Breast epithelium (tissue), 4 donors: ENCODE measurements around the gene SUMO4. TPM values are rescaled to one million over a fixed set of nuclear protein-coding genes. Genes with fewer than 3 reads are reported as not detected.

Experiments
- DNase-seq, 2 donors: peaks; one replicate each; pipeline ENCODE4 v3.0.0-alpha.2; 2019; ENCODE audit warnings: low spot score in 2 of 2
- H3K27ac ChIP-seq, 2 donors: fragments of 200-600 bp; sonication (generic) in 1 of 2; one replicate each; pipeline ENCODE4 v1.5.1; 2016 to 2019; ENCODE audit warnings: mild to moderate bottlenecking in 1 of 2
- H3K27me3 ChIP-seq, 2 donors: fragments of 200-600 bp; sonication (generic) in 1 of 2; one replicate each; pipeline versions ENCODE4 v1.5.1 to v1.6.0; 2017 to 2019; ENCODE audit warnings: control low read depth in 1 of 2, mild to moderate bottlenecking in 1 of 2
- H3K36me3 ChIP-seq: fragments of 200-600 bp; one replicate; pipeline ENCODE4 v1.5.1; 2019
- H3K4me1 ChIP-seq, 2 donors: fragments of 200-600 bp; sonication (generic); one replicate each; pipeline ENCODE4 v1.5.1; 2016 to 2019; ENCODE audit warnings: control low read depth in 1 of 2
- H3K4me3 ChIP-seq, 3 donors: fragments of 200-600 bp; sonication (generic); 1 replicate in 2 of 3; 2 replicates in 1 of 3; pipeline ENCODE4 v1.5.1; 2016 to 2019; ENCODE audit warnings: mild to moderate bottlenecking in 3 of 3, moderate library complexity in 2 of 3
- H3K9me3 ChIP-seq, 2 donors: fragments of 200-600 bp; sonication (generic) in 1 of 2; one replicate each; pipeline ENCODE4 v1.5.1; 2016 to 2019; ENCODE audit warnings: control low read depth in 1 of 2
- CTCF ChIP-seq, 3 donors: fragments of 450-650 bp; IDR thresholded peaks; one replicate each; pipeline ENCODE4 v1.5.1; 2016 to 2017; ENCODE audit warnings: antibody characterized with exemption in 3 of 3, mild to moderate bottlenecking in 3 of 3, moderate library complexity in 3 of 3
- POLR2A ChIP-seq: fragments of 450-650 bp; IDR thresholded peaks from one replicate; pipeline ENCODE4 v1.6.1; 2016; ENCODE audit warnings: antibody characterized with exemption, mild to moderate bottlenecking, moderate library complexity
- POLR2AphosphoS5 ChIP-seq, 3 donors: sonication (generic); formaldehyde crosslinking; IDR thresholded peaks; one replicate each; pipeline ENCODE4 v1.6.1; 2017; ENCODE audit warnings: antibody characterized with exemption in 3 of 3
- intact Hi-C: fragments of 100-400 bp; cut with DNase I; formaldehyde crosslinking; loops from one replicate; pipeline ENCODE4 v1.15.1; 2023; ENCODE audit warnings: low total_unique reads
- total RNA-seq, 3 donors: library from RNA; depleted of rRNA; stranded (reverse); fragments of >200 nt; gene quantifications; one replicate each; pipeline ENCODE4 v1.1.0, GENCODE V29; 2016

The SUMO4 gene
- total RNA-seq, 3 donors from 2014 or later = 3.0 to 7.8 (median 5.6) TPM

- no peak overlapping the region for H3K27ac ChIP-seq
- intact Hi-C loops = no loop called here
- no peak overlapping the region for H3K4me3 ChIP-seq
- TF ChIP-seq POLR2A = no peak
- no peaks in the 10 kb centered on the region for H3K27me3 ChIP-seq
- DNase-seq = no peak
- no peaks in the 10 kb centered on the region for H3K9me3 ChIP-seq
- no peaks in the 10 kb centered on the region for H3K4me1 ChIP-seq
- H3K36me3 ChIP-seq = peaks cover 7% of the 10 kb centered on the region
Measured at GRCh38 chr6:149379977-149380376, 20.1 kb upstream of the SUMO4 start.

GRCh38 chr6:149380523-149380922 lies 19.5 kb upstream of the SUMO4 start:
- Histone ChIP-seq H3K36me3 (peaks cover 7% of the 10 kb centered on the region), H3K4me3 (no peak overlapping the region), H3K4me1 (no peaks in the 10 kb centered on the region), H3K9me3 (no peaks in the 10 kb centered on the region), H3K27me3 (no peaks in the 10 kb centered on the region), H3K27ac (no peak overlapping the region)
- intact Hi-C loops = no loop called here
- DNase-seq = no peak
- no peak for TF ChIP-seq POLR2A
- TF ChIP-seq POLR2AphosphoS5 (IDR thresholded peaks at IDR 0.05) = no peak

- no peaks in the 10 kb centered on the region for H3K36me3 ChIP-seq
- no peaks in the 10 kb centered on the region for H3K9me3 ChIP-seq
- H3K27ac ChIP-seq = no peak overlapping the region
- no peaks in the 10 kb centered on the region for H3K27me3 ChIP-seq
- no peak for TF ChIP-seq POLR2AphosphoS5 (IDR thresholded peaks at IDR 0.05)
- no peak for TF ChIP-seq POLR2A
- no peak for TF ChIP-seq CTCF (IDR thresholded peaks at IDR 0.05)
- no peaks in the 10 kb centered on the region for H3K4me1 ChIP-seq
- intact Hi-C loops = no loop called here
- DNase-seq = no peak
- no peak overlapping the region for H3K4me3 ChIP-seq
Measured at GRCh38 chr6:149383371-149383770, 16.7 kb upstream of the SUMO4 start.

- no peak for TF ChIP-seq POLR2AphosphoS5 (IDR thresholded peaks at IDR 0.05)
- no peak overlapping the region for H3K27ac ChIP-seq
- H3K36me3 ChIP-seq = no peaks in the 10 kb centered on the region
- intact Hi-C loops = no loop called here
- no peaks in the 10 kb centered on the region for H3K9me3 ChIP-seq
- no peak for DNase-seq
- H3K4me3 ChIP-seq = no peak overlapping the region
- H3K4me1 ChIP-seq = no peaks in the 10 kb centered on the region
- H3K27me3 ChIP-seq = no peaks in the 10 kb centered on the region
Measured at GRCh38 chr6:149384464-149384863, 15.6 kb upstream of the SUMO4 start.

GRCh38 chr6:149385998-149386646 lies 13.9 kb upstream of the SUMO4 start:
- Histone ChIP-seq H3K4me1 (no peaks in the 10 kb centered on the region), H3K36me3 (no peaks in the 10 kb centered on the region), H3K4me3 (no peak overlapping the region), H3K27ac (no peak overlapping the region), H3K27me3 (no peaks in the 10 kb centered on the region), H3K9me3 (no peaks in the 10 kb centered on the region)
- intact Hi-C loops = no loop called here
- no peak for TF ChIP-seq CTCF (IDR thresholded peaks at IDR 0.05)
- TF ChIP-seq POLR2AphosphoS5 (IDR thresholded peaks at IDR 0.05) = no peak
- TF ChIP-seq POLR2A = no peak
- DNase-seq = no peak

GRCh38 chr6:149387779-149388512 lies 12.1 kb upstream of the SUMO4 start:
- TF ChIP-seq CTCF (IDR thresholded peaks at IDR 0.05) (no peak), POLR2AphosphoS5 (IDR thresholded peaks at IDR 0.05) (peak in 1 of 3 donors; percentile 30)
- Histone ChIP-seq H3K27me3 (no peaks in the 10 kb centered on the region), H3K4me3 (no peak overlapping the region), H3K9me3 (no peaks in the 10 kb centered on the region), H3K4me1 (no peaks in the 10 kb centered on the region), H3K27ac (peak overlapping the region; percentile 21 to 81), H3K36me3 (no peaks in the 10 kb centered on the region)
- DNase-seq = peak in 1 of 2 donors; percentile 48
- intact Hi-C loops = no loop called here
